Progenitor cell of endocrine pancreas (in vitro differentiated cells): ENCODE data around the gene C4orf36. TPM values are rescaled to one million over a fixed set of nuclear protein-coding genes. Genes with fewer than 3 reads are reported as not detected.

Experiments used
- DNase-seq: peaks from one replicate; pipeline ENCODE4 v3.0.0; 2021; ENCODE audit warnings: low spot score; ENCODE audit not compliant: unreplicated experiment
- H3K27ac Mint-ChIP-seq: 2 replicates; pipeline ENCODE4 v1.8.0; 2021; ENCODE audit warnings: mild to moderate bottlenecking, moderate library complexity, mixed read lengths
- H3K27me3 Mint-ChIP-seq: 2 replicates; pipeline ENCODE4 v1.8.0; 2021; ENCODE audit warnings: mixed read lengths
- H3K36me3 Mint-ChIP-seq: 2 replicates; pipeline ENCODE4 v1.8.0; 2022; ENCODE audit warnings: mixed read lengths; ENCODE audit not compliant: insufficient read depth
- H3K4me1 Mint-ChIP-seq: 2 replicates; pipeline ENCODE4 v1.8.0; 2021; ENCODE audit warnings: low read depth, mixed read lengths
- H3K4me3 Mint-ChIP-seq: 2 replicates; pipeline ENCODE4 v1.8.0; 2021; ENCODE audit warnings: low read depth, mild to moderate bottlenecking, moderate library complexity, mixed read lengths
- H3K9me3 Mint-ChIP-seq: 2 replicates; pipeline ENCODE4 v1.8.0; 2021; ENCODE audit warnings: low read depth, mixed read lengths
- total RNA-seq: library from RNA; stranded (reverse); gene quantifications from 2 replicates; pipeline ENCODE4 v1.2.1, GENCODE V29; 2021
- TF ChIP-seq, protein P1 (sequence below): fragments of 200-600 bp; sonication (generic); IDR thresholded peaks from one replicate; pipeline ENCODE4 v1.5.0; 2021; ENCODE audit warnings: antibody characterized with exemption, mild to moderate bottlenecking; ENCODE audit not compliant: unreplicated experiment

C4orf36 gene
- total RNA-seq, 1 donor from 2014 or later, result 2.0 TPM

DNA sequence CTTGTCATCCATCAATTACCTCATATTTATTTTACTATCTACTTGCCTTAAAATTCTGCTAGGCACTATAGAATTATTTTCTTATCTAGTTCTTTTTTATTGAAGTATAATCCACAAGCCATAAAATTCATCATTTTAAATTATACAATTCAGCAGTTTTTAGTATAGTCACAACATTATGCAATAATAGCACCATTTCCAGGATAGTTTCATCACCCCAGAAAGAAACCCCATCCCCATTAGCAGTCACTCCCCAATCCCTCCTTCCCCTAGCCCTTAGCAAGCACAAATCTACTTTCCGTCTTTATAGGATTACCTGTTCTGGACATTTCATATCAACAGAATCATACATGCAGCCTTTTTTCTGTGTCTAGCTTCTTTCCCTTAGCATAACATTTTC, 58.6 kb downstream of the C4orf36 start:
- no peaks in the 10 kb centered on the region for H3K9me3 Mint-ChIP-seq
- no peak for DNase-seq
- no peaks in the 10 kb centered on the region for H3K27me3 Mint-ChIP-seq
- H3K4me3 Mint-ChIP-seq, result no peak overlapping the region
- H3K4me1 Mint-ChIP-seq, result peaks cover 11% of the 10 kb centered on the region
- TF ChIP-seq, protein P1, sequence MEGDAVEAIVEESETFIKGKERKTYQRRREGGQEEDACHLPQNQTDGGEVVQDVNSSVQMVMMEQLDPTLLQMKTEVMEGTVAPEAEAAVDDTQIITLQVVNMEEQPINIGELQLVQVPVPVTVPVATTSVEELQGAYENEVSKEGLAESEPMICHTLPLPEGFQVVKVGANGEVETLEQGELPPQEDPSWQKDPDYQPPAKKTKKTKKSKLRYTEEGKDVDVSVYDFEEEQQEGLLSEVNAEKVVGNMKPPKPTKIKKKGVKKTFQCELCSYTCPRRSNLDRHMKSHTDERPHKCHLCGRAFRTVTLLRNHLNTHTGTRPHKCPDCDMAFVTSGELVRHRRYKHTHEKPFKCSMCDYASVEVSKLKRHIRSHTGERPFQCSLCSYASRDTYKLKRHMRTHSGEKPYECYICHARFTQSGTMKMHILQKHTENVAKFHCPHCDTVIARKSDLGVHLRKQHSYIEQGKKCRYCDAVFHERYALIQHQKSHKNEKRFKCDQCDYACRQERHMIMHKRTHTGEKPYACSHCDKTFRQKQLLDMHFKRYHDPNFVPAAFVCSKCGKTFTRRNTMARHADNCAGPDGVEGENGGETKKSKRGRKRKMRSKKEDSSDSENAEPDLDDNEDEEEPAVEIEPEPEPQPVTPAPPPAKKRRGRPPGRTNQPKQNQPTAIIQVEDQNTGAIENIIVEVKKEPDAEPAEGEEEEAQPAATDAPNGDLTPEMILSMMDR, result no peak
- no peak overlapping the region for H3K27ac Mint-ChIP-seq
- H3K36me3 Mint-ChIP-seq, result no peaks in the 10 kb centered on the region

DNA sequence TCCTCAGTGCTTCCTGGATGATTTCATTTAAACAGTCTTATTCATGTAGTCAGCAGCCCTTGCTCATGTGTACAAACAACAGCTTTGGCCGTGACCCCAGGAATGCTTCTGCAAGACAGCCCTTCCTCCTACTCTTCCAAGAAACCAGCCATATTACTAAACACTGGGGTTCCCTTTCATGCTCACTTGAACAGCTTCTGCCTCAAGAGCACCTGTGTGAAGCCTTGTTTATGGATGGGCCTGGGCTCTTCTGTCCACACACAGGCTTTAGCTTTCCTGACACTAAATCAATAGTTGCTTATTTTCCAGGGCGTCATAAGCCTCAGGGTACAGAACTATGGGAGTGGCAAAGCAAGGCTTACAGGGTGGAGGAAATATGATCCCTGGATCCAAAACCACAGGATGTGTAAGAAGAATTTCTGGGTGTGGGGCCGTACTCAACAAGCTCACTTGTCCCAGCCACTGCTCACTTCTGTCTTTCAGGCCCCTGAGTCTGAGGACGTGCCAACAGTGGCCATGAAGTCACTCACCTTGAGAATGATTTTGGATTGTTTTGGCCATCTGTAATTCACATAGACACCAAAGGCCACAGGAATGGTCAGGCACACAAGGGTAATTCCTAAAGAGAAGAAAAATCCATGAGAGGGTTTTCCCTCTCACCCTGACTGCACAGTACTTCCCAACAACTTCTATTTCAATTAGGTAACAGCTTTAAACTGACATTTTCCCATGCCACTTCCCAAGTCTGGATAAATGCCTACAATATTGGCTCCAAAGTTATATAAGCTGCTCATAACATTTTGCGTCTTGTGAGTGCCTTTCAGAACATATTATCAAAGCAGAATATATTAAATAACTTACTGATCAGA, 60.7 kb downstream of the C4orf36 start:
- DNase-seq, result no peak
- H3K36me3 Mint-ChIP-seq, result no peaks in the 10 kb centered on the region
- H3K4me3 Mint-ChIP-seq, result no peak overlapping the region
- H3K27ac Mint-ChIP-seq, result peak overlapping the region; percentile 91
- H3K4me1 Mint-ChIP-seq, result peaks cover 13% of the 10 kb centered on the region
- H3K9me3 Mint-ChIP-seq, result no peaks in the 10 kb centered on the region
- TF ChIP-seq, protein P1, result no peak
- H3K27me3 Mint-ChIP-seq, result no peaks in the 10 kb centered on the region

Other genes with a start within 250 kb of the C4orf36 start
- gene SLC10A6, start 43.0 kb downstream of the C4orf36 start, total RNA-seq, result not detected in 2 replicates
- 86.0 and 89.3 TPM in 2 replicates for gene AFF1, start 42.6 kb upstream of the C4orf36 start, total RNA-seq